Parathyroid adenoma (tissue), 2 donors: ENCODE measurements around the gene ATP6AP2.

Experiments used
- H2AFZ ChIP-seq: fragments of 300-600 bp; sonication (generic); one replicate; pipeline ENCODE4 v1.7.0; 2017; ENCODE audit warnings: antibody characterized with exemption, mild to moderate bottlenecking
- H3K27ac ChIP-seq: fragments of 300-600 bp; sonication (generic); one replicate; pipeline ENCODE4 v1.7.0; 2017
- H3K27me3 ChIP-seq: fragments of 300-600 bp; sonication (generic); one replicate; pipeline ENCODE4 v1.7.0; 2017; ENCODE audit warnings: low read length; ENCODE audit not compliant: control insufficient read depth, insufficient read depth
- H3K36me3 ChIP-seq: fragments of 300-600 bp; sonication (generic); one replicate; pipeline ENCODE4 v1.7.0; 2017; ENCODE audit warnings: low read length; ENCODE audit not compliant: control insufficient read depth, insufficient read depth
- H3K4me1 ChIP-seq: fragments of 300-600 bp; sonication (generic); one replicate; pipeline ENCODE4 v1.7.0; 2017; ENCODE audit warnings: control low read depth
- H3K4me2 ChIP-seq: fragments of 300-600 bp; sonication (generic); one replicate; pipeline ENCODE4 v1.7.0; 2017; ENCODE audit warnings: low read length
- H3K4me3 ChIP-seq: fragments of 300-600 bp; sonication (generic); one replicate; pipeline ENCODE4 v1.7.0; 2017; ENCODE audit warnings: low read depth, low read length
- H3K79me2 ChIP-seq: fragments of 300-600 bp; sonication (generic); one replicate; pipeline ENCODE4 v1.7.0; 2017; ENCODE audit warnings: control low read depth
- H3K9ac ChIP-seq: fragments of 300-600 bp; sonication (generic); one replicate; pipeline ENCODE4 v1.7.0; 2017; ENCODE audit warnings: mild to moderate bottlenecking
- H3K9me3 ChIP-seq: fragments of 300-600 bp; sonication (generic); one replicate; pipeline ENCODE4 v1.7.0; 2017; ENCODE audit warnings: low read length; ENCODE audit not compliant: control insufficient read depth
- CTCF ChIP-seq: fragments of 300-600 bp; sonication (generic); IDR thresholded peaks from one replicate; pipeline ENCODE4 v1.7.0; 2017; ENCODE audit warnings: antibody characterized with exemption, mild to moderate bottlenecking
- donor health status: primary hyperparathyroidism.

ATP6AP2 gene

GRCh38 chrX:40646489-40647306 is 65.9 kb downstream of the ATP6AP2 start:
- Histone ChIP-seq H3K79me2 (peaks cover 14% of the 10 kb centered on the region), H3K27ac (peak overlapping the region; percentile 91), H2AFZ (peak overlapping the region; percentile 51), H3K9me3 (no peaks in the 10 kb centered on the region), H3K4me3 (peak overlapping the region; percentile 74), H3K4me2 (peak overlapping the region; percentile 76), H3K9ac (peak overlapping the region; percentile 46), H3K4me1 (peaks cover 6% of the 10 kb centered on the region), H3K36me3 (no peaks in the 10 kb centered on the region), H3K27me3 (no peaks in the 10 kb centered on the region)
- TF ChIP-seq CTCF = no peak

- peak within 1 kb of the TSS; percentile 91 for H3K27ac ChIP-seq
- peak within 1 kb of the TSS; percentile 68 for H2AFZ ChIP-seq
- H3K4me2 ChIP-seq = peak within 1 kb of the TSS; percentile 77
- no peaks in the 10 kb centered on the region for H3K36me3 ChIP-seq
- no peak for TF ChIP-seq CTCF
- peaks cover 3% of the 10 kb centered on the region for H3K4me1 ChIP-seq
- no peaks in the 10 kb centered on the region for H3K27me3 ChIP-seq
- peak within 1 kb of the TSS; percentile 74 for H3K4me3 ChIP-seq
- no peaks in the 10 kb centered on the region for H3K9me3 ChIP-seq
- peaks cover 7% of the 10 kb centered on the region for H3K79me2 ChIP-seq
- H3K9ac ChIP-seq = peak within 1 kb of the TSS; percentile 46
These were observed 66.8 kb downstream of the ATP6AP2 start, which contains the start of gene CXorf38 for GRCh38 chrX:40647307-40648197. Gene CXorf38, minus strand, starts transcription at chrX:40647561. Its CDS starts 41 bp downstream, at chrX:40647520.

GRCh38 chrX:40651620-40652223 is 71.0 kb downstream of the ATP6AP2 start:
- no peaks in the 10 kb centered on the region for H3K9me3 ChIP-seq
- H3K4me1 ChIP-seq = no peaks in the 10 kb centered on the region
- H2AFZ ChIP-seq = no peak overlapping the region
- no peak overlapping the region for H3K27ac ChIP-seq
- no peaks in the 10 kb centered on the region for H3K27me3 ChIP-seq
- no peaks in the 10 kb centered on the region for H3K79me2 ChIP-seq
- no peak overlapping the region for H3K4me3 ChIP-seq
- no peaks in the 10 kb centered on the region for H3K36me3 ChIP-seq
- TF ChIP-seq CTCF = peak; percentile 72
- no peak overlapping the region for H3K4me2 ChIP-seq
- H3K9ac ChIP-seq = no peak overlapping the region

- Histone ChIP-seq H3K27ac (no peak overlapping the region), H3K27me3 (no peaks in the 10 kb centered on the region), H3K9me3 (no peaks in the 10 kb centered on the region), H3K4me2 (no peak overlapping the region), H3K4me1 (no peaks in the 10 kb centered on the region), H3K4me3 (no peak overlapping the region), H2AFZ (no peak overlapping the region), H3K36me3 (no peaks in the 10 kb centered on the region), H3K9ac (no peak overlapping the region), H3K79me2 (no peaks in the 10 kb centered on the region)
- TF ChIP-seq CTCF = no peak
These were observed 71.9 kb downstream of the ATP6AP2 start for GRCh38 chrX:40652664-40653063.
